Calu3 (cell line): ENCODE data around the gene IDNK. TPM values are rescaled to one million over a fixed set of nuclear protein-coding genes. Genes with fewer than 3 reads are reported as not detected.

Experiments
- BruUV-seq: library from RNA; stranded (reverse); fragments of 400-500 nt; replicated peaks from 2 replicates; lab custom pipeline; 2021; lab: Mats Ljungman, UMichigan
- CTCF ChIA-PET: fragments of 300-600 bp; sonication (Branson Sonifier 250); formaldehyde crosslinking; loops from one replicate; lab custom pipeline; 2022; ENCODE audit warnings: antibody characterized with exemption; lab: Charles Lee
- DNase-seq: peaks from one replicate; pipeline ENCODE4 v3.0.0; 2022
- H3K27ac Mint-ChIP-seq: one replicate; pipeline ENCODE4 v1.8.0; 2022; ENCODE audit warnings: mixed read lengths; ENCODE audit not compliant: unreplicated experiment
- H3K27me3 Mint-ChIP-seq: one replicate; pipeline ENCODE4 v1.8.0; 2022; ENCODE audit warnings: mixed read lengths; ENCODE audit not compliant: unreplicated experiment
- H3K36me3 Mint-ChIP-seq: one replicate; pipeline ENCODE4 v1.8.0; 2022; ENCODE audit warnings: mild to moderate bottlenecking, moderate library complexity, mixed read lengths; ENCODE audit not compliant: insufficient read depth, unreplicated experiment
- H3K4me1 Mint-ChIP-seq: one replicate; pipeline ENCODE4 v1.8.0; 2022; ENCODE audit warnings: mild to moderate bottlenecking, low read depth, mixed read lengths; ENCODE audit not compliant: unreplicated experiment
- H3K4me3 Mint-ChIP-seq: one replicate; pipeline ENCODE4 v1.8.0; 2022; ENCODE audit warnings: mild to moderate bottlenecking, low read depth, moderate library complexity, mixed read lengths; ENCODE audit not compliant: unreplicated experiment
- H3K9me3 Mint-ChIP-seq: one replicate; pipeline ENCODE4 v1.8.0; 2022; ENCODE audit warnings: low read depth, mixed read lengths; ENCODE audit not compliant: unreplicated experiment
- CTCF ChIP-seq: fragments of 200-600 bp; IDR thresholded peaks from one replicate; pipeline ENCODE4 v1.8.0; 2022; ENCODE audit warnings: antibody characterized with exemption; ENCODE audit not compliant: unreplicated experiment
- intact Hi-C: fragments of 100-400 bp; cut with micrococcal nuclease; formaldehyde crosslinking; loops from one replicate; pipeline ENCODE4 v1.10.0; 2022; ENCODE audit not compliant: unreplicated experiment
- total RNA-seq: library from RNA; stranded (reverse); gene quantifications from 2 replicates; pipeline ENCODE4 v1.2.3, GENCODE V29; 2022

IDNK gene
- total RNA-seq, 1 experiment from 2014 or later, result 4.2 TPM

GRCh38 chr9:83633255-83633654 lies 10.3 kb downstream of the IDNK start:
- no peak overlapping the region for H3K4me3 Mint-ChIP-seq
- H3K27me3 Mint-ChIP-seq, result no peaks in the 10 kb centered on the region
- intact Hi-C loops, result no loop called here
- no peaks in the 10 kb centered on the region for H3K4me1 Mint-ChIP-seq
- peaks cover 15% of the 10 kb centered on the region for H3K36me3 Mint-ChIP-seq
- CTCF ChIA-PET, result no interaction called here
- BruUV-seq, result no TSS peak
- TF ChIP-seq CTCF, result no peak
- H3K27ac Mint-ChIP-seq, result no peak overlapping the region
- DNase-seq, result no peak
- no peaks in the 10 kb centered on the region for H3K9me3 Mint-ChIP-seq

GRCh38 chr9:83633676-83634075 lies 10.7 kb downstream of the IDNK start:
- CTCF ChIA-PET, result no interaction called here
- Mint-ChIP-seq H3K27ac (no peak overlapping the region), H3K9me3 (no peaks in the 10 kb centered on the region), H3K4me3 (no peak overlapping the region), H3K4me1 (no peaks in the 10 kb centered on the region), H3K27me3 (no peaks in the 10 kb centered on the region), H3K36me3 (peaks cover 15% of the 10 kb centered on the region)
- intact Hi-C loops, result no loop called here
- BruUV-seq, result no TSS peak
- no peak for DNase-seq
- no peak for TF ChIP-seq CTCF

GRCh38 chr9:83636813-83637212 lies 13.9 kb downstream of the IDNK start:
- CTCF ChIA-PET, result interaction anchor here (0.6 kb wide), 1 partner anchor 49 kb away, joined by 3 read pairs; no protein-coding TSS in a partner anchor
- no peak for DNase-seq
- Mint-ChIP-seq H3K4me1 (no peaks in the 10 kb centered on the region), H3K9me3 (no peaks in the 10 kb centered on the region), H3K4me3 (no peak overlapping the region), H3K36me3 (peaks cover 15% of the 10 kb centered on the region), H3K27ac (no peak overlapping the region), H3K27me3 (no peaks in the 10 kb centered on the region)
- intact Hi-C loops, result no loop called here
- no TSS peak for BruUV-seq
- no peak for TF ChIP-seq CTCF

GRCh38 chr9:83637389-83637788 lies 14.4 kb downstream of the IDNK start:
- no peaks in the 10 kb centered on the region for H3K9me3 Mint-ChIP-seq
- no TSS peak for BruUV-seq
- TF ChIP-seq CTCF, result no peak
- CTCF ChIA-PET, result interaction anchor here (0.7 kb wide), 1 partner anchor 208 kb away, joined by 3 read pairs; no protein-coding TSS in a partner anchor
- intact Hi-C loops, result no loop called here
- no peak overlapping the region for H3K4me3 Mint-ChIP-seq
- no peak overlapping the region for H3K27ac Mint-ChIP-seq
- DNase-seq, result no peak
- H3K36me3 Mint-ChIP-seq, result peaks cover 9% of the 10 kb centered on the region
- no peaks in the 10 kb centered on the region for H3K4me1 Mint-ChIP-seq
- H3K27me3 Mint-ChIP-seq, result no peaks in the 10 kb centered on the region
